SIG-M5 treated with dmso at 0.1 percent for 504 hours (cell line): Measurements from ENCODE around the gene TRPC4AP.
"Not testable (repeated sequence)": the region's sequence is repeated elsewhere in the genome, so short reads cannot be mapped to it uniquely, and the experiment has no call there.

Source experiments
- DNase-seq: peaks from one replicate; lab custom pipeline; 2025; ENCODE audit not compliant: unreplicated experiment; lab: John Stamatoyannopoulos, UW

Gene TRPC4AP, protein sequence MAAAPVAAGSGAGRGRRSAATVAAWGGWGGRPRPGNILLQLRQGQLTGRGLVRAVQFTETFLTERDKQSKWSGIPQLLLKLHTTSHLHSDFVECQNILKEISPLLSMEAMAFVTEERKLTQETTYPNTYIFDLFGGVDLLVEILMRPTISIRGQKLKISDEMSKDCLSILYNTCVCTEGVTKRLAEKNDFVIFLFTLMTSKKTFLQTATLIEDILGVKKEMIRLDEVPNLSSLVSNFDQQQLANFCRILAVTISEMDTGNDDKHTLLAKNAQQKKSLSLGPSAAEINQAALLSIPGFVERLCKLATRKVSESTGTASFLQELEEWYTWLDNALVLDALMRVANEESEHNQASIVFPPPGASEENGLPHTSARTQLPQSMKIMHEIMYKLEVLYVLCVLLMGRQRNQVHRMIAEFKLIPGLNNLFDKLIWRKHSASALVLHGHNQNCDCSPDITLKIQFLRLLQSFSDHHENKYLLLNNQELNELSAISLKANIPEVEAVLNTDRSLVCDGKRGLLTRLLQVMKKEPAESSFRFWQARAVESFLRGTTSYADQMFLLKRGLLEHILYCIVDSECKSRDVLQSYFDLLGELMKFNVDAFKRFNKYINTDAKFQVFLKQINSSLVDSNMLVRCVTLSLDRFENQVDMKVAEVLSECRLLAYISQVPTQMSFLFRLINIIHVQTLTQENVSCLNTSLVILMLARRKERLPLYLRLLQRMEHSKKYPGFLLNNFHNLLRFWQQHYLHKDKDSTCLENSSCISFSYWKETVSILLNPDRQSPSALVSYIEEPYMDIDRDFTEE

DNA sequence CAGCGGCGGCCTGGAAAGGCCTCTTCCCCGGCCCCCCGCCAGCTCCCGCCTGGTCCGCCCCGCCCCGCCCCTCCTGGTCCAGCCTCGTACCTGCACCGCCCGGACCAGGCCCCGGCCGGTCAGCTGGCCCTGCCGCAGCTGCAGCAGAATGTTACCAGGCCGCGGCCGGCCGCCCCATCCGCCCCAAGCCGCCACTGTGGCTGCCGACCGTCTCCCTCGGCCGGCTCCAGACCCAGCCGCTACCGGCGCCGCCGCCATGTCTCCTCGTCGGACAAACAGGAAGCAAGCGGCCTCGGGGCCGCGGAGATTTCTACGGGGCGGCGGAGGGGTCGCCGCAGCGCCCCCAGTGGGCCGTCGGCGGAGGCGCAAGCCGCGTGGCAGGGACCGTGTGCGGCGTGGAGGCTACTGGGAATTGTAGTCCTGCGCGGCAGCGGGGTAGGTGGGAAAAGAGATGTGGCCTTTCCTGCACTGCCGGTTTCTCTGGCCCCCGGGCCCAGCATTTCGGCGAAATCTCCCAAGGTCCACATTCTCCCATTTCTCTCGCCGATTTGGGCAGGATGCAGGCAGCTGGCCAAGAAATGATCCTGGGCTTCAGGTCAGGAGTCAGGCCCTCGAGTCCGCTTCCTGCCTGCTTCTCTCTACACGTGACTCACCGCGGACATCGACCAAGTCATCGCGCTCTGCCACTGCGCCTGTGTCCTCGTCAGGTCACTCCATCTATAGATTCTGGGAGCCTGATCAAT is at the start of gene TRPC4AP:
Gene TRPC4AP (minus strand): TSS at position 284 of the 743 bp plus-strand sequence. CDS start 26 bp downstream, at position 258.
- peak; percentile 89 for DNase-seq

DNA sequence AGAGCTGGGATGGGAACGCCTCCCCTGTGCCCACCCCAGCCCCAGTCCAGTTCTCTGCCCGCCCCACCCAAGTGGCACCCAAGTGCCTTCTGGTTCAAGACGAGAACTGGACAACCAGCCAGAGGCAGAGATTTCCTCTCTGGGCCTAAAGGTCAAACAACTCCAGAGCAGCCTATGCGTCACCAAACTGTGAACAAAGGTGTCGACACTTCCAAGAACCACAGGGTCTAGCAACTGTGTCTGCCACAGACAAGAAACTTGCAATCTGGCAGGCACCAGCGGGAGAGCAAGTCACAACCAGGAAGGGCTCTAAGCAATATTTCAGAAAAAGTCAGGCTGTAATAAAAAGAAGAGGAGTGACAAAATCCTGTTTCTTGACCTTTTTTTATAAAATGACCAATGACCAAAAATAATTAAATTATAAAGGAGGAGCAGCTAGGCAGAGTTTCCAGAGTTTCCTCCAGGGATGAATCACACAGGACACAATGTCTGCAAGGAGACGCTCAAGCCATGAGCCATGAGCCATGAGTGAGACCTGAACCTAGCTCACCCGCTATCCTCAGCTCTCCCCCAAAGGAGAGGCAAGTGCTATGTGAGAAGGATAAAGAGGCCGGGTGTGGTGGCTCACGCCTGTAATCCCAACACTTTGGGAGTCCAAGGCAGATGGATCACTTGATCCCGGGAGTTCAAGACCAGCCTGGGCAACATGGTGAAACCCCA is 43.4 kb upstream of the TRPC4AP start:
- DNase-seq, result no peak

DNA sequence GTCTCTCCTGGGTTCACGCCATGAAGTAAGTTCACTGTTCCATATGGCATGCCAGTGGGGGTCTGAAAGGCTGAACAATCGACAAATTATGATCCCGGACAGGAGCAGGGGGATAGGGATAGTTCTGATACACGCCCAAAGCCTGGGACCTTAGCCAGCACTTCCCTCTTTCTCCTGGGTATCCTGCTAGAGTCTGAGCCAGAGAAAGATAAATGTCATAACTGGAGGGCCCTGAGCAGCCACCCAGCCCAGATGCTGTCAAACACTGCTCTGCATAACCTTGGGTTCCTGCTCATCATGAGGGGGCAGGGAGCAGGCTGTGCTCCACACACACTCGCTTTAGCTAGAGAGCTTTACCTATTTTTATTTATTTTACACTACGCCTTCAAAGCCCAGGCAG is 42.3 kb upstream of the TRPC4AP start:
- no peak for DNase-seq

DNA sequence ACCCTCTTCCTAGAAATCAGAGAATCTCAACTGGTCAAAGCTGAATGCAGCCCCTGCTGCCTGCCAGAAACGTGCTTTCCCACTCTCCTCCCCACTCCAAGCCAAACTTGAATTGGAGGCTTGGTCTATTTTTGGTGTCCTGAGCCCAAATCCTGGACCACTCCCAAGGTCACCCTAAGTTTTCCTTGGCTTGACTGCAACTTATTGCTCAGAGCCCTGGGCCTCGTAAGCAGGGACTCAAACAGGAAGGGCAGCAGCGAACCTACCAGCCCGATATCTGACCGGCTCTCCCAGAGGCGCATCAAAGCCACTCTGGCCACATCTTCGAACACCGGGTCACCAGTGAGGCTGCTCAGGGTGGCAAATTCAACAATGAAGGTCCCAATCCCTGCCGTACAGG is 41.9 kb upstream of the TRPC4AP start:
- DNase-seq, result no peak

DNA sequence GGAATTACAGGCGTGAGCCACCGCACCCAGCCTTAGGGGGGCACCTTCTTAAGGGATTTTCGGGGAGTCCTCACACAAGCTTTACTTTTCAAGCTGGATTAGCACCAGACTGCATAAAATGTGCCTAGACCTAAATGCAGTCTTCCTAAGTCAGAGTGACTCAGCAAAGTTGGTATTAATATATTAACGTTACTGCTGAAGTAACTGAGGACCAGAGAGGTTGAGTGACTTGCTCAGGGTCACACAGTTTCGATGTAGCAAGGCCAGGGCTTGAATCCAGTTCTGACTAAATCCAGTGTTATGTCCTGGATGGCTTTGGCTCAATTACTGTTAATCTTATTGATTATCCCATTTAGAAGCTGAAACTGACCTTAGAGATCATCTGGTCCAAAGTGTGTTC is 41.1 kb upstream of the TRPC4AP start:
- no peak for DNase-seq

DNA sequence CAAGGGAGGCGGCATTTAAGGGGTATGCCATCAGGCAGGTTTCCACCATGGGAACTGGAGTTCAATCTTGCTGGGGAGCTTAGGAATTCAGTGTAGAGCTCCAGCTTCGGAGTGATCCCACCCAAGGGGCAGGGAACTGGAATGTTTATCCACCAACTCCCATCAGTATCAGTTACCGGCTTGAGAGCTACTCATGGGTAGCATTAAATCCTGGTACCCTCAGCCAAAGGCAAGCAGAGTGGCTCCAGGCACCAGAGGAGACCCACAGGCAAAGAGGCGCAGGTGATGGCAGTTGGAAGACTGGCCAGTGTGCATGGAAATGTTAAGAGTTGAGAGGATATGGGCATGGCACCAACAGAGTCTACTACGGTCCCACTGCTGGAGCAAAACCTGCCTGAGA is 40.4 kb upstream of the TRPC4AP start:
- no peak for DNase-seq

DNA sequence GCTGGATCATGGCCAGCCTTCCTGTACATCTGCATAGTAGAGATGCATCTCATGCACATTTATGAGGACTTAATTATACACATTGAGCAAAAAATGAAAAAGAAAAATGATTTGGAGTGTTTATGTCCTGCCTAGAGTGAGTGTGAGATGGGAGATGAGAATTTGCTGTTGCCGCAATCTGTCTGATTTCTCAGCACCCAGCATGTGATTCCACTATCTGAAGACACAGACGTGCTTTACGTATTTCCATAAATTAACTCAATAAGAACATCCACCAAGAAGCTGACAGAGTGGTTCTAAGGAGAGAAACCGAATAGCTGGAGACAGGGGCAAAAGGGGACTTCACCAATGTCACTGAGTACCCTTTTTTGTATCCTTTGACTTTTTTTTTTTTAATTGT is 39.3 kb upstream of the TRPC4AP start:
- DNase-seq, result no peak

DNA sequence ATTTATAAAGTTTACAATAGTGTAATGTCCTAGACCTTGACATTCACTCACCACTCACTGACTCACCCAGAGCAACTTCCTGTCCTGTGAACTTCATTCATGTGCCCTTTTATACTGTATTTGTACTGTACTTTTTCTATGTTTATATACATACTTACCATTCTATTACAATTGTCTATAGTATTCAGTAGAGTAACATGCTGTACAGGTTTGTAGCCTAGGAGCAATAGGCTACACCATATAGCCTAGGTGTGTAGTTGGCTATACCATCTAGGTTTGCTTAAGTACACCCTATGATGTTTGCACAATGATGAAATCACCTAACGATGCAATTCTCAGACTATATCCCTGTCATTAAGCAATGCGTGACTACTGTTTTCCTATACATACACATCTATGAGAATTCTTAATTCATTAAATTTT is 37.1 kb upstream of the TRPC4AP start:
- peak; percentile 49 for DNase-seq

DNA sequence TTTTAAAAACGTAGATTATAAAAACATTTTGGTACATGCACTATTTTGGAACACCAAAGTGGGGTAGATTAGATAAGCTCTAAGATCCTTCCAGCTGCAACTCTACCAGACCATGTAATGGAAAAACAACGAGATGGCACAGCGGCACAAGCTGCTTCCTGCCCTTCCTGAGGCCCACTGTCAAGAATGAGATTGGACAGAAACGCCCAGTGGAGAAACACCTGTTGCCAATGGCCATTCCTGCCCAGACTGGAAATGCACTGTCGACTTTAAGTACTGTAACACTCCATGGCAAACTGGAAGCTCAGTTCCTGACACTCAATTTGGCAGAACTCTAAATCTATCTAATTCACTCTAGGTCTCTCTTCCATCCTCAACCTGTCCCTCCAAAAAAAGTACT is 33.1 kb upstream of the TRPC4AP start:
- no peak for DNase-seq

DNA sequence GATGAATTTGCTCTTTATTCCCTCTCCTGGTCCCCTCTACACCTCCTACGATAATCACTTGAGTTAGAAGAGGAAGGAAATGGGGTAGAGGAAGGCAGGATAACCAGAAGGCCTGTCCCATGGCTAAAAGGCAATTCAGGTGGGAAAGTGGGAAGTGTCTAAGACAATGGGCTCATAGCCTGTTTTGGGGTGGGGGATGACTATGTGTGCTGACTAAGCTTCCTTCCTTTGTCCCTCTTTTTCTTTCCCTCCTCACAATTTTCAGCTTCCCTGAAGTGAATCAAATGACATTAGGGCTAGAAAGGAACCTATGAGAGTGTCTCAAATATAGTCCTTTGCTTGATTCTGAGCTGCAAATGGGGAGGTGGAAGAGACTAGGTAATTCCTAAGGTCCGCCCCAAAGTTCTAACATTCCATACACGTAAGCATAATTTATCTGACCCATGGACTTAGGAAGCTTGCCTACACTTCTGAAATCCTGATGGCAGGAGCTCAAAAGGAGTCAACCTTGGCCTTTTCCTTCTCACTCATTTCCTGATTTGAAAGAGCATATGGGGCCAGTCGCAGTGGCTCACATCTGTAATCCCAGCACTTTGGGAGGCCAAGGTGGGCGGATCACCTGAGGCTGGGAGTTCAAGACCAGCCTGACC is 30.3 kb upstream of the TRPC4AP start:
- no peak for DNase-seq

DNA sequence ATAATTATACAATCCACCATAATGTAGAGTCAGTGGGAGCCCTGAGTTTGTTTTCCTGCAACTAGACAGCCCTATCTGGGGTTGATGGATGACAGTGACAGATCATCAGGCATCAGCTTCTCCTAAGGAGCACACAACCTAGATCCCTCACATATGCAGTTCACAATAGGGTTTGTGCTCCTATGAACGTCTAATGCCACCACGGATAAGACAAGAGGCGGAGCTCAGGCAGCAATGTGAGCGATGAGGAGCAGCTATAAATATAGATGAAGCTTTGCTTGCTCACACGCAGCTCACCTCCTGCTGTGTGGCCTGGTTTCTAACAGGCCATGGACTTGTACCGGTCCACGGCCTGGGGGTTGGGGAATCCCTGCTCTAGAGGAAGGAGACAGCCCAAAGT is 28.6 kb upstream of the TRPC4AP start:
- no peak for DNase-seq

DNA sequence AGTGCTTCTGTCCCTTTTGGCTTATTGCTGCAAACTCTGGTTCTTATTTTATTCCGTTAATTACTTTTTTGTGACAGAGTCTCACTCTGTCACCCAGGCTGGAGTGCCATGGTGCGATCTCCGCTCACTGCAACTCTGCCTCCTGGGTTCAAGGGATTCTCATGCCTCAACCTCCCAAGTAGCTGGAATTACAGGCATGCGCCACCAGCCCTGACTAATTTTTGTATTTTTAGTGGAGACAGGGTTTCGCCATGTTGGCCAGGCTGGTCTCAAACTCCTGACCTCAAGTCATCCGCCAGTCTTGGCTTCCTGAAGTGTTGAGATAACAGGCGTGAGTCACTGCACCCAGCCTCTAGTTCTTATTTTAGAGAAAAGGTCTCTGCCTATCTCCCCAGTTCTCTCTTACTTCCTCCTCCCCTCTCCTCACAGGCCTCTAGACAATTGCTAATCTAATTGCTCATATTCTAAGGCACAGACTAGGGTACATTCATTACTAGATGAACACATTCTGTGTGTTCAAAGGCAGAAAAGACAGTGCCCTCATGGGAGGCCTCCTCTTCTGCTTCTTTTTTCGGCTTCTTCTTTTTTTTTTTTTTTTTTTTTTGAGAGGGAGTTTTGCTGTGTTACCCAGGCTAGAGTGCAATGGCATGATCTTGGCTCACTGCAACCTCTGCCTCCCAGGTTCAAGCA is 27.6 kb upstream of the TRPC4AP start:
- peak; percentile 97 for DNase-seq

DNA sequence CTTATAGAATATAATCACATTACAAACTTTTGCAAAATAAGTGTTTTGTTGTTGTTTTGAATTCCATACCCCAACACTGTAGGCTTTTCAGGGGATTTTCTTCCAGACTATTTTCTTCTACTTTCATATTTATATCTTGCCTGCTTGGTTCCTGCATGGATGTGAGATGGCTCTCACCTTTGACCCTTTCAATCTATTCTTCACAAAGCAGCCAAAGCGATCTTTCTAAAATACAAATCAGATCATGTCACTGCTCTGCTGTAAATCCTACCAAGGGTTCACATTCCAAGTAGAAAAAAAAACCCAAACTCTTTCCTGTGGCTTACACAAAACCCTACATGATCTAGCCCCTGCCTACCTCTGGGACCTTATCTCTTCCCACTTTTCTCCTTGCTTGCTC is 25.0 kb upstream of the TRPC4AP start:
- DNase-seq, result no peak

DNA sequence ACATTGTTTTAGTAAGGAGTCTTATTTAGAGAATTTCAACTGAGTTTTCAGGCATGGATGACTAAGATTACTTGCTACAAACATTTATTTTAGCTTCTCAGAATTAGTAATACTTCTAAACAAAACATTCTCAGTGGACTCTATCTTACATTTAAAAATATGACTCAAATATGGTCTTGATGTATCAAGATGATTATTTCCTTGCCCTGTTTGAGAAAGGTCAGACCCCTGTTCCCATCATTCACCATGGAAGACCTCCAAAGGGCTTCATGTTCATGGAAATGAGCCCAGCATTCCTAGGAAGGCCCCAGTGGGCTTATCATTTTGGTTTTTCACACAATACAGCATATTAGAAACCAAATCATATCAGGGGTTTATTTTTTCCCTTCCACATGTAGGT is 24.6 kb upstream of the TRPC4AP start:
- DNase-seq, result no peak

DNA sequence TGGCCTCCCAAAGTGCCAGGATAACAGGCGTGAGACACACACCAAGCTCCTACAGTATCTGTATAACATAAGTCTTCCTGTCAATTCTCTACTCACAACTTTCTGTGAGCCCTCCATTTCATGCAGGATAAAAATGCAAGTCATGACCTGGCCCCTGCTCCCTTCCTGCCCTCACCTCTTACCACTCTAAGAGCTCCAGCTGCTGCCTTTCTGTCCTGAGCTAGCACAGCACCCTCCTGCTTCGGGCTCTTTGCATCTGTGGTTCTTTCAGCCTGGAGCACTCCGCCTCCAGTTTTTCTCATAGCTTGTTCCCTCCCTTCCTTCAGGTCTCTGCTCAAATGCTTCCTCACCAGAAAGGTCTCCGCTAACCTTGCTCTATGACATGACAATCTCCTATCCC is 23.7 kb upstream of the TRPC4AP start:
- no peak for DNase-seq

DNA sequence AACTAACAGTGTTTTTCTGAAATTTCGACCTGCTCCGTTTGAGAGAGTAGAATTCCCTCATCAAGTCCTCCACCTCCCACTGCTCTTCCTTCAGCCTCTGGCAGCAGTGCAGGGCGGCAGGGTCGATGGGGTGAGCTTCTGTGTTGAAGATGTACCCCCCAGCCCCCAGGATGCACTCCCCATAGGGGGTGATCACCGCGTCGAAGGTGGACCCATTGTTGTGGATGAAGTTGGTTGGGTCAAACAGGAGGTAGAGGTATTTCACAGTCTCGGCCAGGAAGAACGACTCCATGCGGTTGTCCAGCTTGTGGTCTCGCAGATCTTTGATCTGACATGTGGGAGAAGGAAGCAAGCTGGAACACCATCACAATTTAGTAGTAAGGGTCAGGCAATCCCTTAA is 23.0 kb upstream of the TRPC4AP start:
- DNase-seq, result no peak

DNA sequence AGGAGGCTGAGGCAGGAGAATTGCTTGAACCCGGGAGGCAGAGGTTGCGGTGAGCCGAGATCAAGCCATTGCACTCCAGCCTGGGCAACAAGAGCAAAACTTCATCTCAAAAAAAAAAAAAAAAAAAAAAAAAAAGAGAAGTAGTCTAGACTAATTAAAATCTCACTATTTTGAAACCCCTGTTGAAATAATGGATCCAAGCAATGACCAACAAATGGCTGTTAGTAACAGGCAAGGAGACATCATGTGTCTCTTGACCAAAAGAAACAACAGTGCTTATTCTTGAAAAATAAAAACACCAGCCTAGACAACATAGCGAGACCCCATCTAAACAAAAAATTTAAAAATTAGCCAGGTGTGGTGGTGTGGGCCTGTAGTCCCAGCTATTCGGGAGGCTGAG is 19.7 kb upstream of the TRPC4AP start:
- DNase-seq, result not testable (repeated sequence)

DNA sequence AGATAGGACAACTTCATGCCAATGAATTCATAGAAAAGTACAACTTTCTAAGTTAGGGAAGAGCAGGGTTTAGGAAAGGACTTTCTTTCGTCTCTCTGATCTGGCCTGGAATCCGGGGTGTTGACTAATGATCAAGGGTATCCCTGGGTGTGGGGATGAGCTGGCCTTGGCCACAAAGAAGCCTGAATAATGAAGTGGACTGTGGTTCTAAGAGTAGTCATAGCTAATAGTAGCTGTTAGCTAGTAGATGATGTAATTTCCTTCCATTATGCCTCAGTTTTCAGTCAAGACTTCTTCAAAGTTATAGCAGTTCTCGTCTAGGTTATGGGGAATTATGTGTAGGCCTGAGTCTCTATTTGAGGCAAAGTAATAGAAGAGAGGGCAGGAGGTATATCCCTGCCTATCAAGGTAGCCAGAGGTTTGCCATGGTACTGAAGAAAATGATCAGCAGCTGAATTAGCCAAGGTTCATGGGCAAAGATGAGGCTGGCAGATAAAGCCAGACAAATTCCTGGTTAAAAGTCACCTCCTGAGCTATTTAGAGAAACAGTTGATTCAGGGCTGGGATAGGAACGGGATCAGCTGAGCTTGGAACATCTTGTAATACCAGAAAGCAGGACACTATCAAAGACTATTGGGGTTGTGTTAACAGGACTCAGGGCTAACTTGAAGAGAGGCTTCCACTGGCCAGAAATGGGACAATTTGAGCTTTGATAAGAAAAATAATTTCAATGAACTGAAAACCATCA is 18.7 kb upstream of the TRPC4AP start:
- no peak for DNase-seq

DNA sequence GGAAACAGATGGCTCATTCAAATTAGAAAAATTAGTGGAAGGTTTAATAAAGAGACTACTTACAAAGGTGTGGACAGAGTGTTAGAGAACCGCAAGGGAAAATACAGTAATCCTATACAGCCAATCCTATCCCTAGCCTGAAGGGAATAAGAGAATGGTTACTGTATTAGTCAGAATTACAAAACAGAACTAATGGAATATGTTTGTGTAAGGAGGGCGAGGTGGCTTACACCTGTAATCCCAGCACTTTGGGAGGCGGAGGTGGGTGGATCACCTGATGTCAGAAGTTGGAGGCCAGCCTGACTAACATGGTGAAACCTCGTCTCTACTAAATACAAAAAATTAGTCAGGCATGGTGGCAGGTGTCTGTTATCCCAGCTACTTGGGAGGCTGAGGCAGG is 16.3 kb upstream of the TRPC4AP start:
- DNase-seq, result no peak
